Mesodermal cell (in vitro differentiated cells): ENCODE measurements around the gene TEX13A.

Source experiments
- H3K27ac ChIP-seq: 2 replicates; pipeline ENCODE4 v1.7.0; 2013; ENCODE audit warnings: mild to moderate bottlenecking, low read depth, low read length, moderate library complexity; ENCODE audit not compliant: severe bottlenecking
- H3K36me3 ChIP-seq: 2 replicates; pipeline ENCODE4 v1.7.1; 2013; ENCODE audit warnings: mild to moderate bottlenecking, low read length, moderate library complexity; ENCODE audit not compliant: control insufficient read depth, insufficient read depth
- H3K4me1 ChIP-seq: one replicate; pipeline ENCODE4 v1.7.1; 2013; ENCODE audit warnings: mild to moderate bottlenecking, low read length; ENCODE audit not compliant: insufficient read depth, control insufficient read depth, poor library complexity, severe bottlenecking
- H3K4me3 ChIP-seq: 2 replicates; pipeline ENCODE4 v1.7.0; 2013; ENCODE audit warnings: low read length, control low read depth, mild to moderate bottlenecking; ENCODE audit not compliant: insufficient read depth, poor library complexity, severe bottlenecking; ENCODE audit errors: extremely low read depth
- H3K9me3 ChIP-seq: 2 replicates; pipeline ENCODE4 v1.7.1; 2013; ENCODE audit warnings: mild to moderate bottlenecking, low read length, moderate library complexity; ENCODE audit not compliant: control insufficient read depth
- WGBS, 2 experiments: methylation state at CpG; one replicate each; pipeline ENCODE4 v1.1.5; 2013; ENCODE audit warnings: missing lambda C conversion rate in 2 of 2; ENCODE audit not compliant: insufficient coverage in 2 of 2; 5-methylcytosine and 5-hydroxymethylcytosine counted together

The TEX13A gene

DNA sequence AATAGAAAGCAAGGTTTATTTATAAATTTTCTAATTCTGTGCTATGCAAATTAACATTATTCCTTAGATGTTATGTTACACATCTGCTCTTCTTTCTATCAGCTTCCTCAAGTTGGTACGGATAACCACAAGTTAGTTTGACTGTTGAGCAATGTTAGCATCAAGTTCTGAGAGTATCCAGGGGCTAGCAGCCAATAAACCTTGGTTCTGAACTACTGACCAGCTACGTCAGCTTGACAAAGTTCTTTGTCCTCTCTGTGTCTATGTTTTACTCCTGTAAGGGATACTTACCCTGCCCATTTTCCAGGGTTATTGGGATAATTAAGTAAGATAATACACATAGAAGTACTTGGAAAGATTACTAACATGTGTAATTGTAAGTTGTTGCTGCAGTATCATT lies 8.1 kb upstream of the TEX13A start:
- H3K4me1 ChIP-seq, result no peaks in the 10 kb centered on the region
- H3K27ac ChIP-seq, result no peak overlapping the region
- no peak overlapping the region for H3K4me3 ChIP-seq
- no CpG with 5 or more reads among the region's 2 CpGs for WGBS, 2 experiments
- H3K9me3 ChIP-seq, result no peaks in the 10 kb centered on the region
- H3K36me3 ChIP-seq, result no peaks in the 10 kb centered on the region

DNA sequence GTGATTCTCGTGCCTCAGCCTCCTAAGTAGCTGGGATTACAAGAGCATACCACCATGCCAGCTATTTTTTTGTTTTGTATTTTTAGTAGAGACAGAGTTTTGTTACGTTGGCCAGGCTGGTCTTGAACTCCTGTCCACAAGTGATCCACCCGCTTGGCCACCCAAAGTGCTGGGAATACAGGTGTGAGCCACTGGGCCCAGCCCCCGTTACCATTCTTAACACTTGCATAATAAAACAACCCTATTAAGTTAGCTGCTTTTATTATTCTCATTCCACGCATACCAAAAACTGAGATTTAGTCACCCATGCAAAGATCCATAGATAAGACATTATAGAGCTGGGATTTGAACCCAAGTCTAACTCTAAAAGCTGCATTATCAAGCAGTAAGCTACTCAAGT lies 6.0 kb upstream of the TEX13A start:
- H3K9me3 ChIP-seq, result no peaks in the 10 kb centered on the region
- no peaks in the 10 kb centered on the region for H3K36me3 ChIP-seq
- H3K27ac ChIP-seq, result no peak overlapping the region
- no peaks in the 10 kb centered on the region for H3K4me1 ChIP-seq
- 83% methylated on average over 1 of the region's 5 CpGs; no CpG with 5 or more reads in 1 of the 2 experiments for WGBS, 2 experiments
- no peak overlapping the region for H3K4me3 ChIP-seq

DNA sequence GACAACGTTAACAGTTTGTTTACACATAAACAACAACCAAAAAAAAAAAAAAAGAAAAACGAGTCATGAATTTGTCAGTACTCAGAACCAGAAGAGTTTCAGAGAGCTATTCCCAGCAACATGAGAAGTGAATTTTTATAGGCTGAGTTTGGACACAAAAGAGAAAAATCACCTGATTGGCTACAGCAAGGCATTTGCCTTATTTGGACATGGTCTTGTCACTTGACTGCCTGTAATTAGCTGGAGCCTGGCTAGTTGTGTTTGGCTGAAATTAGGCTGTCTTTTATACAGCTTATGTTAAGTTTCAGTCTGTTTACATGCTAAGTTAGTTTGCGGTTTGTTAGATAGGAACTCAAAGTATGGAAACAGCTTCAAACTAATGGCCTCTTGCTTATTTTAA lies 880 bp upstream of the TEX13A start:
- H3K4me1 ChIP-seq, result no peaks in the 10 kb centered on the region
- no CpG with 5 or more reads among the region's 3 CpGs for WGBS, 2 experiments
- H3K27ac ChIP-seq, result no peak overlapping the region
- H3K36me3 ChIP-seq, result no peaks in the 10 kb centered on the region
- no peaks in the 10 kb centered on the region for H3K9me3 ChIP-seq
- no peak overlapping the region for H3K4me3 ChIP-seq

DNA sequence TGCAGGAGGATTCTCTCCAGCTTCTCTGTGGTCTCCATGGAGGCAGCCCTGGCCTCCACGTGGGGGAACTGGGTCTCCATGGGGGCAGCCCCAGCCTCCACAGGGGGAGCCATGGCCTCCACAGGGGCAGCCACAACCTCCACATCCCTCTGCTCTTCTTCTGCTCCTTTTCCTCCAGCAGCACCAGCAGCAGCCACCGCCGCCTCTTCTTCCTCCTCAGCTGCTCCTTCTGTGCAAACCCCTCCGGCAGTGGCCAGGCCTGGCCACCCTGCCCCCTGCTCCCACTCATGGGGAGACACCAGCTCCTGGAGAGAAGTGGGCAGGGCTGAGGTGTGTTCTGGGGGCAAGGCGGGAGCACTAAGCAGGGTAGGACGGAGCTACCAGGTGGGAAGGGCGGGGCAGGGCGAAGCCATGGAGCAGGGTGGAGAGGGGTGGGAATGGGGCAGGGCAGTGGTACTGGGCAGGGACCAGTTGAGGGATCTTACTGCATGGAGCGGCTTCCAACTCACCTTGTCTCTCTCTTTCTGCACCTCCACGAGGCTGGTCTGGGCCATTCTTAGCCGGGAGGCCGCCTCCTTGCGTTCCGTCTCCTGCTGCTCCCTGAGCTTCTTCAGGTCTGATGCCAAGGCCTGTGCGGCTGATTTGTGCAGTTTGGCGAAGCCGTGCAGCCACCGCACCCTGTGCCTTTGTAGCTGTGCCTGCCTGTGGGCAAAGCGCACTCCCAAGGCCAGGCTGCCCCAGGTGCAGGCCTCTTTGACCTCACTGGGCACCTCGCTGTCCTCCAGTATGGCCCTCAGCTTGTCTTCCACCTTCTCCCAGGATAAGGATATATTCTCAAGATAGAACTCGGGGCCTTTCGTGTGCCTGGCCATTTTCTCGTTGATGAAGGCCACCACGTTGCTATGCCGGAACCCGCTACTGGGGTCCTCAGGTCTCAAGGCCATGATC lies 766 bp downstream of the TEX13A start:
- 88 to 94% methylated on average over 9 to 11 of the region's 26 CpGs for WGBS, 2 experiments
- no peak overlapping the region for H3K27ac ChIP-seq
- H3K9me3 ChIP-seq, result no peaks in the 10 kb centered on the region
- H3K4me1 ChIP-seq, result no peaks in the 10 kb centered on the region
- no peaks in the 10 kb centered on the region for H3K36me3 ChIP-seq
- H3K4me3 ChIP-seq, result no peak overlapping the region

DNA sequence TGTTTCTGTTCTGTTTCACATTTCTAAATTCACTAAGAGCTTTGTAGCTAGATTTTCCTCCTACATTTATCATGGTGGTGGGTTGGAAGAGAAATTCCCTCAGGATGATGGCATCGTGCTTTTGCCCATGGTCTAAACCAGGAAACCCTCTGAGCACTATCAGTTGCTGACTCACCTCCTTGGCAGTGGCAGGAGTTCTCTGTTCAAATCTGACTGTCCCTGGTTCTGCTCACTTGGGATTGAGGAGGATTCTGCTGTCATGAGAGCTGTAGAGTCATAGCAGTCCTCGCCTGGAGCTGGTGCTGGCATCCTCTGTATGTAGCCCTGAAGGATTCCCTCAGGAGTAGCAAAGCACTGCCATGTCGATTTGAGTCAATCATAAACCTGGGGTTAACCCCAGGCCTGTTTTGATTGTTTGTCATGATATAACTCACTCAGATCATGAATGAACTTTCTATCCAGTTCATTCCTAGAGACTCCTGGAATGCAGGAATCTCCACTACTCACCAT lies 9.4 kb downstream of the TEX13A start:
- H3K4me3 ChIP-seq, result no peak overlapping the region
- 57% methylated on average over 1 of the region's 3 CpGs; no CpG with 5 or more reads in 1 of the 2 experiments for WGBS, 2 experiments
- no peaks in the 10 kb centered on the region for H3K36me3 ChIP-seq
- H3K27ac ChIP-seq, result no peak overlapping the region
- no peaks in the 10 kb centered on the region for H3K4me1 ChIP-seq
- H3K9me3 ChIP-seq, result no peaks in the 10 kb centered on the region

DNA sequence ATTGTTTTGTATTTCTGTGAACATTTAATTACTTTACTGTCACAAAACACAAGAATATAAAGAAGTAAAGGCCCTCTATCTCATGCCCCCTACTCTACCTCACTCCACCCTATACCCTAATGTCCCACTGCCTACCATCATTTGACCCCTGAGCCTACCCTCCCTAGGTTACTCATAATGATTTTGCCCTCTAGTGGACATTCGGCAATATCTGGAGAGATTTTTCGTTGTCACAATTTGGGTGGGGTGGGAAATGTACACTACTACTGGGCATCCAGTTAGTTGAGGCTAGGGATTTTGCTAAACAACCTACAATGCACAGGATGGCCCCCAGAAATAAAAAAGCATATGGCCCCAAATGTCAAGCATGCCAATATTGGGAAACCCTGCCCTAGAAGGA lies 10.2 kb downstream of the TEX13A start:
- H3K9me3 ChIP-seq, result no peaks in the 10 kb centered on the region
- H3K4me1 ChIP-seq, result no peaks in the 10 kb centered on the region
- WGBS, 2 experiments, result no CpG with 5 or more reads among the region's 2 CpGs
- no peak overlapping the region for H3K4me3 ChIP-seq
- no peak overlapping the region for H3K27ac ChIP-seq
- H3K36me3 ChIP-seq, result no peaks in the 10 kb centered on the region

DNA sequence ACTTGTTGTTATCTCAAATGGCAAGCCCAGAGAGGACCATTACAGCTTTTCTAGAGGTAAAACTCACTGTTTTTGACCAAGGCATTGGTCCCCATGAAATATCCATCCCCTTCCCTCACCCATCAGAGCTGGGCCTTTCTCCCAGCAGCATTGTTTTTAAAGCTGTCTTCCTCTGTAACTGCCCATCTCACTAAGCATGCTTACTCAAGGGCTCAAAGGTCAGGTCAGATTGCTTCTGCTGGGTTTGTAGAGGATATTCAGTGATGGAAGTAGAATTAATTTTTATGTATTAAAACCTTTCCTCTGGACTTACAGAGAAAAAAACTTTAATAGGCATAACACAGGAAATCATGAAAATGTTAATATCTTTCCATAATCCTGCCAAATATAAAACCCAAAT lies 11.1 kb downstream of the TEX13A start:
- H3K4me3 ChIP-seq, result no peak overlapping the region
- H3K4me1 ChIP-seq, result no peaks in the 10 kb centered on the region
- no peaks in the 10 kb centered on the region for H3K36me3 ChIP-seq
- no peaks in the 10 kb centered on the region for H3K9me3 ChIP-seq
- no peak overlapping the region for H3K27ac ChIP-seq

DNA sequence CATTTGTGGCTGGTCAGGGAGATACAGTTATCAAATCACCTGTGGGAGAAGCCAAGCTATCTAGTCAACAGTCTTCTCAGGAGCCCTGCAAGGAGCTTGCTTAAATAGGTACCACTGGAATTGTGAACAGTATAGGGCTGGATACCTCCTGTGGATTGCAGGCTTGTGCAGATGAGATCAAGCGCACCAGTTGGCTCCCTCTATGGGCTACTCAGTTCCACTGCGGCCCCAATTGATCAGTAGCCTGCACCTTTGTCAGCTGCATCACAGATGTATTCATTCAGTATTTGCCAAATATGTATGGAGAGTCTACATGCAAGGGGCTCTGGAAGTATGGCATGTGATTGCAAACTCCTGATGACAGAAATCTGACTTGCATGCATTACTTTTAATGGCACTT lies 28.6 kb downstream of the TEX13A start:
- Histone ChIP-seq H3K27ac (no peak overlapping the region), H3K4me3 (no peak overlapping the region), H3K36me3 (no peaks in the 10 kb centered on the region), H3K4me1 (no peaks in the 10 kb centered on the region), H3K9me3 (no peaks in the 10 kb centered on the region)
- 40% methylated on average over 1 of the region's 2 CpGs; no CpG with 5 or more reads in 1 of the 2 experiments for WGBS, 2 experiments

DNA sequence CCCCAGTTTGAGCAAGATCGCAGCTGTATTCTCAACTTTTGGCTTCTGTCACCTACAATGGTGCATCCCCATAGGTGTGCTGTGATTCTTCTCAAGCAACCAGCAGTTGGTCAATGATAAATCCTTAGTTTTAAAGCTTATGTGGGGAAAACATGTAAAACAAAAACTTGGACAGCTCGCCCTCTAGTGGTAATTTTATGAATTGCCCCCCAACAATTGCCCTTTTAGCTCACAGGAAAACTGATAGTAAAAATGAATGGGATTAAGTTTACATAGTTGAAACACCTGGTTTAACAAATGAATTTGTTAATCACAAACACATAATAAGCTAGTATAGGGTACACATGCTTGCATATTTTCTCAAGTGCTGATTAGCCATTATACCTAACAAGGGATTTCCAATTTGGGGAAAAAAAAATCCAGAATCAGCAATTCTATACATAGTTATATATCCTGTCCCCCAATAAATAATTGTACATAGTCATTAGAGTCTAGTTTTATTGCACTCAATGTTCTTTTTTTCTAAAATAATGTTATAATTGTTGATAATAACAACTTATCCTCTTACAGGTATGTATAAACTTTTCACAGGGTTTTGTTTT lies 30.1 kb downstream of the TEX13A start:
- no peaks in the 10 kb centered on the region for H3K36me3 ChIP-seq
- no peak overlapping the region for H3K27ac ChIP-seq
- no peaks in the 10 kb centered on the region for H3K4me1 ChIP-seq
- H3K4me3 ChIP-seq, result no peak overlapping the region
- H3K9me3 ChIP-seq, result no peaks in the 10 kb centered on the region
- no CpG with 5 or more reads among the region's 2 CpGs for WGBS, 2 experiments

DNA sequence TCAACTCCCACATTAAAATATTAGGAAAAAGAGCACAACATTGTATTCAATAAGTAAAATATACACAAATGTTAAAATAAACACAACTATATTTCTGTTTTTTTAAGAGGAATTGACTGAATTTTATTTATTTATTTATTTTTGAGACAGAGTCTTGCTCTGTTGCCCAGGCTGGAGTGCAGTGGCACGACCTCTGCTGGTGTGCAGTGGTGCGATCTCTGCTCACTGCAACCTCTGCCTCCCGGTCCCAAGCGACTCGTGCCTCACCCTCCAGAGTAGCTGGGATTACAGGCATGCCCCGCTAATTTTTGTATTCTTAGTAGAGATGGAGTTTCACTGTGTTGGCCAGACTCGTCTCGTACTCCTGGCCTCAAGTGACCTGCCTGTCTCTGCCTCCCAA lies 31.4 kb downstream of the TEX13A start:
- H3K36me3 ChIP-seq, result no peaks in the 10 kb centered on the region
- no CpG with 5 or more reads among the region's 8 CpGs for WGBS, 2 experiments
- H3K27ac ChIP-seq, result no peak overlapping the region
- H3K9me3 ChIP-seq, result no peaks in the 10 kb centered on the region
- no peak overlapping the region for H3K4me3 ChIP-seq
- H3K4me1 ChIP-seq, result no peaks in the 10 kb centered on the region

DNA sequence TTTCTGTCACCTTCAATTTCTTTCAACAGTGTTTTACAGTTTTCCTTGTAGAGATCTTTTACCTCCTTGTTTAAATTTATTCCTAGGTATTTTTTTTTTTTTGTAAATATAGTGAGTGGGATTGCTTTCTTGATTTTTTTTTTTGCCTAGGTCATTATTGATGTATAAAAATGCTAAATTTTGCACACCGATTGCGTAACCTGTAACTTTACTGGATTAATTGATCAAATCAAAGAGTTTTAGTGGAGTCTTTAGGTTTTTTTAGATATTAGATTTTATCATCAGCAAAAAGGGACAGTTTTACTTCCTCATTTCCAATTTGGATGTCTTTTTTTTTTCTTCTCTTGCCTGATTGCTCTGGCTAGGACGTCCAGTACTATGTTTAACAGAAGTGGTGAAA lies 40.9 kb downstream of the TEX13A start:
- no peak overlapping the region for H3K27ac ChIP-seq
- no peaks in the 10 kb centered on the region for H3K4me1 ChIP-seq
- H3K36me3 ChIP-seq, result no peaks in the 10 kb centered on the region
- WGBS, 2 experiments, result 80% methylated on average over 1 of the region's 3 CpGs; no CpG with 5 or more reads in 1 of the 2 experiments
- no peak overlapping the region for H3K4me3 ChIP-seq
- H3K9me3 ChIP-seq, result no peaks in the 10 kb centered on the region
